ENCODE data around the gene USP12.

USP12 gene

GRCh38 chr13:27182844-27183497, 11.4 kb upstream of the USP12 start:
- DNase-seq = peak; percentile 62

GRCh38 chr13:27182054-27182453, 10.4 kb upstream of the USP12 start:
- DNase-seq = no peak

GRCh38 chr13:27177852-27178251, 6.2 kb upstream of the USP12 start:
- DNase-seq = no peak

GRCh38 chr13:27176470-27177410, 5.1 kb upstream of the USP12 start:
- no peak for DNase-seq

GRCh38 chr13:27174766-27175455, 3.3 kb upstream of the USP12 start:
- DNase-seq = no peak

GRCh38 chr13:27172495-27172842, 858 bp upstream of the USP12 start:
- no peak for DNase-seq

- DNase-seq = peak; percentile 95
Measured at GRCh38 chr13:27171827-27172494, 350 bp upstream of the USP12 start.

GRCh38 chr13:27170516-27171243, 931 bp downstream of the USP12 start:
- peak; percentile 74 for DNase-seq

- DNase-seq = no peak
Measured at GRCh38 chr13:27170221-27170515, 1.4 kb downstream of the USP12 start.

- no peak for DNase-seq
Measured at GRCh38 chr13:27168906-27169657, 2.5 kb downstream of the USP12 start.

GRCh38 chr13:27168086-27168485, 3.5 kb downstream of the USP12 start:
- no peak for DNase-seq

- DNase-seq = no peak
Measured at GRCh38 chr13:27166313-27166712, 5.3 kb downstream of the USP12 start.

- no peak for DNase-seq
Measured at GRCh38 chr13:27161980-27162379, 9.6 kb downstream of the USP12 start.

- no peak for DNase-seq
Measured at GRCh38 chr13:27161423-27161822, 10.2 kb downstream of the USP12 start.

GRCh38 chr13:27160657-27161295, 10.8 kb downstream of the USP12 start:
- DNase-seq = no peak

- DNase-seq = no peak
Measured at GRCh38 chr13:27159806-27160563, 11.6 kb downstream of the USP12 start.

GRCh38 chr13:27158335-27158734, 13.3 kb downstream of the USP12 start:
- DNase-seq = no peak

GRCh38 chr13:27151798-27152599, 19.6 kb downstream of the USP12 start:
- no peak for DNase-seq

- DNase-seq = no peak
Measured at GRCh38 chr13:27149702-27150101, 21.9 kb downstream of the USP12 start.

- no peak for DNase-seq
Measured at GRCh38 chr13:27148900-27149299, 22.7 kb downstream of the USP12 start.
